ENCODE data around the gene ZNF407.

- TF ChIP-seq GATA2 (IDR thresholded peaks at IDR 0.05; ENCODE audit: low read depth, low read length) (no peak), GATA3 (IDR thresholded peaks at IDR 0.05; ENCODE audit: low read depth, low read length) (no peak)
These were observed 338.7 kb downstream of the ZNF407 start for GRCh38 chr18:74936343-74936742.

Measured in SH-SY5Y (cell line).